Subcutaneous preadipocyte (primary cell): ENCODE results near the gene BAHD1. TPM values are rescaled to one million over a fixed set of nuclear protein-coding genes. Genes with fewer than 3 reads are reported as not detected.

Source experiments
- total RNA-seq: library from RNA; depleted of rRNA; stranded (reverse); fragments of >200 nt; gene quantifications from 2 replicates; pipeline ENCODE4 v1.2.3, GENCODE V29; 2012

The BAHD1 gene
- total RNA-seq, result 8.5 and 10.9 TPM in 2 replicates

DNA sequence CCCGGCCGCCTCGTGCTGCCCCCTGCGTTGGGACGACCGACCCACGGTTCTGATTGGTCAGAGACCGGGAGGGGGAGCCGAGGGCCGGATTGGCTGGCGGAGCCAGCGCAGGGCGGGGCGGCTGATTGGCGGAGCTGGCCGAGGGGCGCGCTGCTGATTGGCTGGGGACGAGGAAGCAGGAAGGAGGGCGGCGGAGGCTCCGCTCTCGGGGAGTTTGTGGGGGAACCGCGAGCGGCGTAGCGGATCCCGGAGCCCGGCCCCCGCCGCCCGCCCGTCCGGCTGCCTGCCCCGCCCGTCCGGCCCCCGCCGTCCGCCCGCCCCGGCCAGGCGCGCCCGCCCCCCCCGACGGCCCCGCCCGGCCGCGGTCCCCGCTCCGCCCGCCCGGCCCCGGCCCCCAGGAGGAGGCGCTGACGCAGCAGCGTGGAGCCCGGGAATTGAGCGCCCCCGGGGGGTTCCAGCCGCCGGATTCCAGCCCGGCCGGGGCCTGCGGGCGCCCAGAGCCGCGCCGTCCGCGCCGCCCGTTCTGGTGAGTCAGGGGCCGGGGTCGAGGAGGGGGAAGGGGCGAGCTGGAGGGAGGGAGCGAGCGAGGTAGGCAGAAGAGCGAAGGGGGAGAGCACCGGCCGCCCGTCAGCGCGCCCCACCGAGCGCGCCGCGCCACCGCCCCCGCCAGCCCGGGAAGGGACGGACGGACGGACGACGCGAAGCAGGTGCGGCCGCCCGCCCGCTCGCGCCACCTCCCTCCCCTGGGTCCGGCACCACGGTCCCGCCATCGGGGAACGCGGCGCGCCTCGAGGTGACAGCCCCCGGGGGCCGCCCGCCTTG is at the start of gene BAHD1:
TSS of gene BAHD1 (plus strand) at position 211 of the 822 bp plus-strand sequence. CDS start 17,512 bp downstream, outside the sequence.

DNA sequence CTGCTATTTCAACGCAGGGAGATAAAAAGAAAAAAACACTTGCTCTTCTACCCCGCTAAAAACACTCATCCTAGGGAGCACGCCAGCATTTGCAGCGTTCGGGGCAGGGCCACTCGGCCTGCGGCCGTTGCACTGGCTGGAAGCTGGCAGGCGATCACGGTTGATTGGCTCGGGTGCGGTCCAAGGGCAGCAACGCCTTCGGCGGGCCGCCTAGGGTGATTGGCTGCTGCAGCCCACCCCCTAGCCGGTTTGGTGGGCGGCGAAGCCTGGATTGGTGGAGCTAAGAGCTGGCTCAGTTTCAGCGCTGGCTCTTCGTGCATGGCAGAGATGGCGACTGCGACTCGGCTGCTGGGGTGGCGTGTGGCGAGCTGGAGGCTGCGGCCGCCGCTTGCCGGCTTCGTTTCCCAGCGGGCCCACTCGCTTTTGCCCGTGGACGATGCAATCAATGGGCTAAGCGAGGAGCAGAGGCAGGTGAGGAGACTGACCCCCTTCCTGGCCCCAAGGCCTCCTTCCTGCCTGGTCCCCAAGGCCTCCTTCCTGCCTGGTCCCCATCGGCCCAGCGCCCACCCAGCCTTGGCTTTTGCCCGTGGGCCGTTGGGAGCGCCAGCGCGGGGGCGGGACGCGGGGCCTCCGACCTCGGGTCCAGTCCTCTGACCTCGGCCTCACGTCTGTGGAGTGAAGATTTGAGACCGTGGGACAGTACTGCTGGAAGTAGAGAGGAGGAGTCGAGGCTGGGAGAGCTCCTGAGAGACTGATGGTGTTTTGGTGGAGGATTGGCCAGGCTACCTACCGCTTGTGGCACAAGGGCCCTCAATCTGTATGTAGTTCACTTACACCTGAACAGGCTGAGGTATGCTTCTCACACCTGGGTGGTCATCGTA is 35.0 kb upstream of the BAHD1 start, which contains the start of gene IVD:
TSS of gene IVD (plus strand) at position 295 of the 881 bp plus-strand sequence. CDS start at position 328, 33 bp downstream.

DNA sequence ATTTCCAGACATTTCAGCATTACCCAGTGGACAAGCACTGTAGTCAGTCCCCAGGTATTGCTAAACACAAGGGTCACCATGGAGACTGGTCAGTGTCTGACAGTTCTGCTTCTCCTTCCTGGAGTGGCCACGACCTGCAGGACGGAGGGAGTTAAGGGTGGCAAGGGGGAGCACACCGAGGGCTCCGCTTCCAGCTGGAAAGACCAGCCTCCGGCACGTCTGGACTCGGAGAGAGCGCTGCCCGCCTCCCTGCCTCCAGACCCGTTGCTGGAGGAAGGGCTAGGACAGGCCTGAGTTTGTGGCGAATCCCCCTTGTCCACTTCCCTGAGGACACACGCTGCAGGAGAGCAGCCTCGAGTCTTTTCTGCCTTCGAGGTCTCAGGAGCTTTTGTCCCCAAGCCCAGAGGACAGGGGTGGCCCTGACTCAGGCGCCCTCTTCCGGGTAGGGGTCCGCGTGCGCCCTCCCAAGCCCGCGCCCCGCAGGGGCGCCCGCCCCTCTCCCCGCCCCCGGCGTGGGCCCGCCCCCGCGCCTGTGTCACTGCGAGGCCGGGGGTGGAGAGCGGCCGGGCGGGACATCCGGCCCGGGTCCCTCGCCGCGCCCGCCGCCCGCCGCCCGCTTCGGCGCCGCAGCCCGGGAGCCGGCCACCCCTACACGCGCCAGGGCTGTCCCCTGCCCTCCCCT is 29.8 kb downstream of the BAHD1 start, which contains the start of gene CHST14:
TSS of gene CHST14 (plus strand) at position 562 of the 682 bp plus-strand sequence. CDS start 230 bp downstream, outside the sequence.

Other genes starting within 250 kb of the BAHD1 start
- gene PAK6, start 201.9 kb upstream of the BAHD1 start, total RNA-seq, result not detected in 2 replicates
- gene ANKRD63, start 157.9 kb upstream of the BAHD1 start, total RNA-seq, result not detected in 2 replicates
- gene PLCB2, start 133.0 kb upstream of the BAHD1 start, total RNA-seq, result 0.73 and 0.78 TPM in 2 replicates
- gene INAFM2, start 117.3 kb upstream of the BAHD1 start, total RNA-seq, result 2.6 and 7.2 TPM in 2 replicates
- gene CCDC9B, start 100.0 kb upstream of the BAHD1 start, total RNA-seq, result 2.7 and 2.9 TPM in 2 replicates
- not detected in 2 replicates for gene PHGR1, start 89.9 kb upstream of the BAHD1 start, total RNA-seq
- gene DISP2, start 82.7 kb upstream of the BAHD1 start, total RNA-seq, result under 0.01 and 0.20 TPM in 2 replicates
- 46.3 and 82.5 TPM in 2 replicates for gene KNSTRN, start 58.2 kb upstream of the BAHD1 start, total RNA-seq
- gene IVD, start 35.2 kb upstream of the BAHD1 start, total RNA-seq, result 37.5 and 38.9 TPM in 2 replicates
- gene CHST14, start 30.0 kb downstream of the BAHD1 start, total RNA-seq, result 9.6 and 10.0 TPM in 2 replicates
- 15.2 and 39.3 TPM in 2 replicates for gene CCDC32, start 124.1 kb downstream of the BAHD1 start, total RNA-seq
- 11.8 and 12.3 TPM in 2 replicates for gene RPUSD2, start 128.3 kb downstream of the BAHD1 start, total RNA-seq
- gene KNL1, start 153.3 kb downstream of the BAHD1 start, total RNA-seq, result 20.6 and 40.9 TPM in 2 replicates